Left lung (tissue), 10 donors: Measurements from ENCODE around the gene OSTF1. TPM values are rescaled to one million over a fixed set of nuclear protein-coding genes. Genes with fewer than 3 reads are reported as not detected.

ENCODE experiments used
- ATAC-seq: fragments of 200-7000 bp; cut with Tn5 transposase; one replicate; pipeline ENCODE4 v1.9.1; 2020; ENCODE audit warnings: moderate library complexity
- DNase-seq, 4 donors: peaks; one replicate each; pipeline ENCODE4 v3.0.0-alpha.2; 2013 to 2020
- H3K27ac ChIP-seq, 2 donors: fragments of 200-600 bp; sonication (generic) in 1 of 2; one replicate each; pipeline versions ENCODE4 v1.5.0 to v1.8.0; 2020 to 2021
- H3K27me3 ChIP-seq, 2 donors: fragments of 200-600 bp; sonication (generic) in 1 of 2; one replicate each; pipeline versions ENCODE4 v1.5.0 to v1.8.0; 2020 to 2021
- H3K36me3 ChIP-seq, 2 donors: fragments of 200-600 bp; sonication (generic) in 1 of 2; one replicate each; pipeline versions ENCODE4 v1.5.0 to v1.8.0; 2020 to 2021
- H3K4me1 ChIP-seq, 2 donors: fragments of 200-600 bp; one replicate each; pipeline ENCODE4 v1.8.0; 2021
- H3K4me3 ChIP-seq, 2 donors: fragments of 200-600 bp; sonication (generic) in 1 of 2; one replicate each; pipeline versions ENCODE4 v1.5.0 to v1.8.0; 2020 to 2021; ENCODE audit warnings: mild to moderate bottlenecking in 1 of 2
- H3K9me3 ChIP-seq, 2 donors: fragments of 200-600 bp; sonication (generic) in 1 of 2; one replicate each; pipeline versions ENCODE4 v1.5.0 to v1.8.0; 2020 to 2021
- CTCF ChIP-seq, 2 donors: fragments of 200-600 bp; sonication (generic) in 1 of 2; IDR thresholded peaks; one replicate each; pipeline versions ENCODE4 v1.5.0 to v1.8.0; 2021; ENCODE audit warnings: antibody characterized with exemption in 2 of 2
- intact Hi-C, 2 donors: fragments of 100-400 bp; cut with DNase I; formaldehyde crosslinking; loops; one replicate each; pipeline versions ENCODE4 v1.11.2 to v1.14.2; 2022
- polyA plus RNA-seq, 6 donors: library from polyadenylated mRNA; unstranded; fragments of 120-200 nt; gene quantifications; one replicate each; pipeline ENCODE4 v1.2.1, GENCODE V29; 2013; ENCODE audit not compliant: insufficient read length in 6 of 6
- total RNA-seq, 2 donors: library from RNA; stranded (reverse); fragmentation: NEBNext Ultra II Directional; extraction: Animal tissue kit (Norgen Biotek cat#: 25700); gene quantifications; one replicate each; pipeline ENCODE4 v1.2.1, GENCODE V29; 2021
- donor health status: DM: no; HTN: yes; CAD: no.
- donor health status: DM: no; HTN: no; CAD: no.

OSTF1 gene
- total and polyA plus RNA-seq, 8 donors, result 54.8 to 94.7 (median 61.9) TPM

GRCh38 chr9:75170898-75171360 lies 82.6 kb downstream of the OSTF1 start:
- ATAC-seq, result no peak
- Histone ChIP-seq H3K9me3 (peaks cover 0 to 10% of the 10 kb centered on the region in 2 donors), H3K36me3 (peaks cover 0 to 39% of the 10 kb centered on the region in 2 donors), H3K4me1 (no peaks in the 10 kb centered on the region), H3K27ac (no peak overlapping the region), H3K4me3 (no peak overlapping the region), H3K27me3 (no peaks in the 10 kb centered on the region)
- intact Hi-C loops, result no loop called here
- no peak for TF ChIP-seq CTCF (IDR thresholded peaks at IDR 0.05)
- no peak for DNase-seq

- intact Hi-C loops, result no loop called here
- no peak overlapping the region for H3K27ac ChIP-seq
- peaks cover 0 to 15% of the 10 kb centered on the region in 2 donors for H3K36me3 ChIP-seq
- TF ChIP-seq CTCF (IDR thresholded peaks at IDR 0.05), result no peak
- no peaks in the 10 kb centered on the region for H3K9me3 ChIP-seq
- ATAC-seq (no peak), DNase-seq (no peak)
- H3K27me3 ChIP-seq, result no peaks in the 10 kb centered on the region
- H3K4me1 ChIP-seq, result no peaks in the 10 kb centered on the region
- no peak overlapping the region for H3K4me3 ChIP-seq
These were observed 87.1 kb downstream of the OSTF1 start for GRCh38 chr9:75175395-75175794.

- Histone ChIP-seq H3K27me3 (no peaks in the 10 kb centered on the region), H3K4me1 (no peaks in the 10 kb centered on the region), H3K27ac (no peak overlapping the region), H3K9me3 (no peaks in the 10 kb centered on the region), H3K4me3 (no peak overlapping the region), H3K36me3 (peaks cover 0 to 10% of the 10 kb centered on the region in 2 donors)
- TF ChIP-seq CTCF (IDR thresholded peaks at IDR 0.05), result no peak
- no peak for DNase-seq
- intact Hi-C loops, result no loop called here
- ATAC-seq, result no peak
These were observed 87.7 kb downstream of the OSTF1 start for GRCh38 chr9:75176037-75176436.

- ATAC-seq (peak; percentile 24), DNase-seq (no peak)
- Histone ChIP-seq H3K27ac (no peak overlapping the region), H3K4me3 (no peak overlapping the region), H3K4me1 (peaks cover 0 to 3% of the 10 kb centered on the region in 2 donors), H3K27me3 (no peaks in the 10 kb centered on the region), H3K9me3 (no peaks in the 10 kb centered on the region), H3K36me3 (peaks cover 0 to 18% of the 10 kb centered on the region in 2 donors)
- intact Hi-C loops, result no loop called here
- TF ChIP-seq CTCF (IDR thresholded peaks at IDR 0.05), result no peak
These were observed 93.4 kb downstream of the OSTF1 start for GRCh38 chr9:75181750-75182149.

GRCh38 chr9:75183306-75183705 lies 95.0 kb downstream of the OSTF1 start:
- Histone ChIP-seq H3K27me3 (no peaks in the 10 kb centered on the region), H3K9me3 (no peaks in the 10 kb centered on the region), H3K4me1 (peaks cover 0 to 3% of the 10 kb centered on the region in 2 donors), H3K27ac (no peak overlapping the region), H3K4me3 (no peak overlapping the region), H3K36me3 (peaks cover 0 to 10% of the 10 kb centered on the region in 2 donors)
- intact Hi-C loops, result no loop called here
- no peak for TF ChIP-seq CTCF (IDR thresholded peaks at IDR 0.05)
- ATAC-seq (no peak), DNase-seq (no peak)
